ENCODE measurements around the gene NR1H2. TPM values are rescaled to one million over a fixed set of nuclear protein-coding genes. Genes with fewer than 3 reads are reported as not detected.
"Not testable (repeated sequence)": the region's sequence is repeated elsewhere in the genome, so short reads cannot be mapped to it uniquely, and the experiment has no call there.

NR1H2 gene
- total RNA-seq, 4 donors from 2014 or later: 45.3 to 115 (median 61.4) TPM

DNA sequence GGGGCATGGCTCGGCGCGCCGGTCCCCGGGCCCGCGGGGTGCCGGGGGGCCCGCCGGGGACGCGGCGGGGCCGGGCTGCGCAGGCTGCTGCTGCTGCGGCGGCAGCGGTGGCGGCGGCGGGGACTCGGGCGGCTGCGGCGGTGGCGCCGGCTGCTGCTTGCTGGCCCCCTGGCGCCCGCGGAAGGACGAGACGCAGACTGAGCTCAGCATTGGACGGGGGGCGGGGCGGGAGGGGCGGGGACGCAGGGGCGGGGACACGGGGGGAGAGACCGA lies 47.4 kb upstream of the NR1H2 start:
- Histone ChIP-seq H3K27me3 (peaks cover 34 to 46% of the 10 kb centered on the region in 2 donors), H3K4me3 (no peak overlapping the region), H3K36me3 (no peaks in the 10 kb centered on the region), H3K4me1 (peaks cover 0 to 3% of the 10 kb centered on the region in 2 donors), H3K9me3 (no peaks in the 10 kb centered on the region), H3K27ac (no peak overlapping the region)
- intact Hi-C loops (cut with DNase I; ENCODE audit: low total_unique reads): no loop called here
- no peak for DNase-seq
- TF ChIP-seq POLR2A (IDR thresholded peaks at IDR 0.05): no peak
- TF ChIP-seq, protein P1, sequence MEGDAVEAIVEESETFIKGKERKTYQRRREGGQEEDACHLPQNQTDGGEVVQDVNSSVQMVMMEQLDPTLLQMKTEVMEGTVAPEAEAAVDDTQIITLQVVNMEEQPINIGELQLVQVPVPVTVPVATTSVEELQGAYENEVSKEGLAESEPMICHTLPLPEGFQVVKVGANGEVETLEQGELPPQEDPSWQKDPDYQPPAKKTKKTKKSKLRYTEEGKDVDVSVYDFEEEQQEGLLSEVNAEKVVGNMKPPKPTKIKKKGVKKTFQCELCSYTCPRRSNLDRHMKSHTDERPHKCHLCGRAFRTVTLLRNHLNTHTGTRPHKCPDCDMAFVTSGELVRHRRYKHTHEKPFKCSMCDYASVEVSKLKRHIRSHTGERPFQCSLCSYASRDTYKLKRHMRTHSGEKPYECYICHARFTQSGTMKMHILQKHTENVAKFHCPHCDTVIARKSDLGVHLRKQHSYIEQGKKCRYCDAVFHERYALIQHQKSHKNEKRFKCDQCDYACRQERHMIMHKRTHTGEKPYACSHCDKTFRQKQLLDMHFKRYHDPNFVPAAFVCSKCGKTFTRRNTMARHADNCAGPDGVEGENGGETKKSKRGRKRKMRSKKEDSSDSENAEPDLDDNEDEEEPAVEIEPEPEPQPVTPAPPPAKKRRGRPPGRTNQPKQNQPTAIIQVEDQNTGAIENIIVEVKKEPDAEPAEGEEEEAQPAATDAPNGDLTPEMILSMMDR (IDR thresholded peaks at IDR 0.05): no peak

DNA sequence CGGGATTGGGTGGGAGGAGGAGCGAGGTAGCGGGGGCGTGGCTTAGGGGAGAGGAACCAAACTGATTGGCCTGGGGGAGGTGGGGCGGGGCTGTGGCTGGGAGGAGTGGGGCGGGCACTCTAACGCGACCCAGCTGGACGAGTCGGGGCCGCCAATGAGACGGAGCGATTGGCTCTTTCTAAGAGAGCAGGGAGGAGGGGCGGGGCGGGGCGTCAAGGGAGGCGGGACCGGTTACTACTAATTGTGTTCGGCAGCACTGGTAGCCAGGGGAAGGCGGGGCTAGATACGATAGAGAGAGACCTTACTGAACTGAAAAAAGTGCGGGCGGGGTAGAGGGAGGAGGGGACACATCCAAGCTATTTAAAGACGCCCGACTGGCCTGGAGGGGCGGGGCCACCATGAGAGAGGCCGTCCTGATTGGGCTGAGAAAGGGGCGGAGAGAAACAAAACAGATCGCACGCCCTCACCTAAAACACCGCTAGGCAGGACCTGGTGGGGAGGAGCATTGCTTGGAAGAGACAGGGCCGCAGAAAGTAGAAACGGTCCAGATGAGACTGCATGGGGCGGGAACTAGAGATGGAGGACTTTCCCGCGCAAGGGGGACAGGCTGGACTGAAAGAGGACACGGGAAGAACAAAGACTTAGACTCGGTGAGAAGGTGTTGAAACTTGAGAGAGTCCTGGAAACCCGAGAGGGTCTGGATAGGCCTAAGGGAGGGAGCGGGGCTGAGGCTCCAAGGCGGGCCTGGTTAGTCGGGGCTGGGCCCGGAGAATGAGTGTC lies 46.9 kb upstream of the NR1H2 start, which contains the start of gene KCNC3:
KCNC3 (minus strand) TSS at position 232 of the 780 bp plus-strand sequence. CDS start 295 bp downstream, outside the sequence.
- Histone ChIP-seq H3K9me3 (no peaks in the 10 kb centered on the region), H3K27me3 (peaks cover 38 to 46% of the 10 kb centered on the region in 2 donors), H3K36me3 (no peaks in the 10 kb centered on the region), H3K4me3 (peak within 1 kb of the TSS in 1 of 2 donors; percentile 13), H3K4me1 (peaks cover 0 to 3% of the 10 kb centered on the region in 2 donors), H3K27ac (peak within 1 kb of the TSS in 1 of 2 donors; percentile 22)
- peak; percentile 74 to 92 for DNase-seq
- TF ChIP-seq, protein P1 (IDR thresholded peaks at IDR 0.05): no peak
- peak; percentile 29 to 67 for TF ChIP-seq POLR2A (IDR thresholded peaks at IDR 0.05)
- intact Hi-C loops (cut with DNase I; ENCODE audit: low total_unique reads): no loop called here

DNA sequence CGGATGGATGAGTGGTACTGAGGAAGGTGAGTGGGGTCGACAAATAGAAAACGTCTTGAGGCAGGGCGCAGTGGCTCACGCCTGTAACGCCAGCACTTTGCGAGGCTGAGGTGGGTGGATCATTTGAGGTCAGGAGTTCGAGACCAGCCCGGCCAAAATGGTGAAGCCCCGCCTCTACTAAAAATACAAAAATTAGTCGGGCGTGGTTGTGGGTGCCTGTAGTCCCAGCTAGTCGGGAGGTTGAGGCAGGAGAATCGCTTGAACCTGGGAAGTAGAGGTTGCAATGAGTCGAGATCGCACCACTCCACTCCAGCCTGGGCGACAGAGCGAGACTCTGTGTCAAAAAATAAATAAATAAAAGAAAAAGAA lies 46.3 kb upstream of the NR1H2 start:
- H3K36me3 ChIP-seq; DNase-seq; H3K9me3 ChIP-seq; H3K4me1 ChIP-seq; intact Hi-C loops (cut with DNase I; ENCODE audit: low total_unique reads); H3K4me3 ChIP-seq: not testable (repeated sequence)
- peak overlapping the region in 1 of 2 donors; percentile 22 for H3K27ac ChIP-seq
- H3K27me3 ChIP-seq: peaks cover 38 to 46% of the 10 kb centered on the region in 2 donors

DNA sequence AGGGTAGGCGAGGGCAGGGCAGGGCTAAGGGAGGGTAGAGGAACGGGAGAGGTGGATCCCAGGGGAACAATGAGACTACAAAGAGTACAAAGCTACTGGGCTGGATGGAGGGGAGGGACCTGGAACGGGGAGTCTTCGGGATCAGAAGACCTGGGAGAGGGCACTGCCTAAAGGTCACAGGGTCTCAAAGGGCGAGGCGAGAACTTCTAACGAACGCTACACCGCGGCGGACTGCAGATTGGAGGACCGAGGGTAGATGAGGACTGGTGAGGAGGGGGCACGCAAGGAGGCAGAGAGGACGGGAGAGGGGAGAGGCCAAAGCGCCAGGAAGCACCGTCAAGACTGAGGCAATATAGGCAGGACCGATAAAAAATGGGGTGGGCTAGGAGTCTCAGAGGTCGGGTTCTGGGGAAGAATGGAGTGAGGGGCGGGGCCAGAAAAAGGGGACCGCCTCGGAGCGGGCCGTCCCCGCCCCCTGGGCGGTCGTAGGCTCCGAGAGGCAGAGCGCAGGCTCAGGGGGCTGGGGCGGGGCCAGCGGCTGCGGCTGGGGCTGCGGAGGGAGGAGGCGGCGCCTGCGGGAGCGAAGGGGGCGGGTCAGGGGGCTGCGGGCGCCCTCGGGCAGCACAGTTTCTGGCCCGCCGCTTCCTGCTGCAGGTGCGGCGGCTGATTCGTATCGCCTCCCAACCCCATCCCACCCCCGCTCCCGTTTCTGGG lies 45.7 kb upstream of the NR1H2 start:
- intact Hi-C loops (cut with DNase I; ENCODE audit: low total_unique reads): no loop called here
- H3K27me3 ChIP-seq: peaks cover 38 to 46% of the 10 kb centered on the region in 2 donors
- no peaks in the 10 kb centered on the region for H3K9me3 ChIP-seq
- DNase-seq: peak; percentile 18 to 28
- H3K4me1 ChIP-seq: peaks cover 0 to 3% of the 10 kb centered on the region in 2 donors
- TF ChIP-seq, protein P1 (IDR thresholded peaks at IDR 0.05): no peak
- TF ChIP-seq POLR2A (IDR thresholded peaks at IDR 0.05): no peak
- H3K4me3 ChIP-seq: no peak overlapping the region
- H3K36me3 ChIP-seq: no peaks in the 10 kb centered on the region
- no peak overlapping the region for H3K27ac ChIP-seq

DNA sequence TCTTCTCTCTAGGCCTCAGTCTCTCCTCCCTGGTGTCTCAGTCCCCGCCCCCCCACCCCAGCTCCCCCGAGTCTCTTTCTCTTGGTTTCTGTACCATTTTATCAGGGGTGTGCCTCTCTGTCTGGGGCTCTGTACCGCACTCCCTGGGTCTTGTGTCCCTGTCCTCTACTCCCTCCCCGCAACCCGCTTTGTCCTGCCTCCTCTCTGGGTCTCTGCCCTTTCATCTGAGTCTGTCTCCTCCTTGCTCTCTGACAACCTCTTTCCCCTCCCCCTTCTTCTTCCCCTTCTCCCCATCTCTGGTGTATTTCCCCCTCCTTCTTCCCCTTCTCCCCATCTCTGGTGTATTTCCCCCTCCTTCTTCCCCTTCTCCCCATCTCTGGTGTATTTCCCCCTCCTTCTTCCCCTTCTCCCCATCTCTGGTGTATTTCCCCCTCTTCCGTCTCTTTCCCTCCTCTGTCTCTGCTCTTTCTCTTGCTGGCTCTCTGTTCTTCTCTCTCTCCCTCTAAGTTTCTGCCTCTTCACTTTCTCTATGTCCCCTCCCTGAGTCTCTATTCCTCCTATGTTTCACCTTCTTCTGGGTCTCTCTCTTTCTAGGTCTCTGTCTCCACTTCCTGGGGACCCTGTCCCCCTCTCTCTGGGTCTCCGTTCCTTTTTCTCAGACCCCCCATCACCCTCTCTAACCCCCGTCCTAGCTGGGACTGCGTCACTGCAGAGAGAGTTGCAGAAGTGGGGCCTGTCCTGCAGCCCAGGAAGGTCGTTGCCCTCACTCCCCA lies 44.9 kb upstream of the NR1H2 start:
- Histone ChIP-seq H3K27me3 (peaks cover 35 to 46% of the 10 kb centered on the region in 2 donors), H3K27ac (no peak overlapping the region), H3K4me3 (no peak overlapping the region), H3K4me1 (peaks cover 0 to 3% of the 10 kb centered on the region in 2 donors), H3K36me3 (no peaks in the 10 kb centered on the region), H3K9me3 (no peaks in the 10 kb centered on the region)
- TF ChIP-seq, protein P1 (IDR thresholded peaks at IDR 0.05): no peak
- TF ChIP-seq POLR2A (IDR thresholded peaks at IDR 0.05): no peak
- intact Hi-C loops (cut with DNase I; ENCODE audit: low total_unique reads): no loop called here
- DNase-seq: no peak

All from uterus (tissue), 4 donors.